HG03575 (cell line): ENCODE measurements around the gene CBX4.
"Not testable (repeated sequence)": the region's sequence is repeated elsewhere in the genome, so short reads cannot be mapped to it uniquely, and the experiment has no call there.

Experiments used
- ATAC-seq: cut with Tn5 transposase; IDR thresholded peaks from one replicate; pipeline ENCODE4 v1.9.1; 2021; ENCODE audit not compliant: unreplicated experiment, insufficient number of reproducible peaks, low FRiP score; ENCODE audit errors: extremely low read depth

CBX4 gene

GRCh38 chr17:79862238-79862637, 23.0 kb upstream of the CBX4 start:
- no peak for ATAC-seq

GRCh38 chr17:79861413-79862216, 22.4 kb upstream of the CBX4 start:
- no peak for ATAC-seq

- ATAC-seq: no peak
These were observed 20.7 kb upstream of the CBX4 start for GRCh38 chr17:79859676-79860615.

GRCh38 chr17:79857095-79857494, 17.9 kb upstream of the CBX4 start:
- ATAC-seq: no peak

- ATAC-seq: no peak
These were observed 16.3 kb upstream of the CBX4 start for GRCh38 chr17:79855331-79856124.

GRCh38 chr17:79854080-79855060, 15.1 kb upstream of the CBX4 start:
- ATAC-seq: no peak

- not testable (repeated sequence) for ATAC-seq
These were observed 13.9 kb upstream of the CBX4 start for GRCh38 chr17:79853168-79853567.

GRCh38 chr17:79852748-79853147, 13.5 kb upstream of the CBX4 start:
- no peak for ATAC-seq

- ATAC-seq: no peak
These were observed 12.2 kb upstream of the CBX4 start for GRCh38 chr17:79851461-79851817.

GRCh38 chr17:79850571-79851460, 11.6 kb upstream of the CBX4 start:
- ATAC-seq: no peak

GRCh38 chr17:79849953-79850352, 10.7 kb upstream of the CBX4 start:
- ATAC-seq: no peak

GRCh38 chr17:79848370-79848766, 9.1 kb upstream of the CBX4 start:
- no peak for ATAC-seq

- ATAC-seq: no peak
These were observed 8.6 kb upstream of the CBX4 start for GRCh38 chr17:79847698-79848369.

GRCh38 chr17:79845601-79845949, 6.3 kb upstream of the CBX4 start:
- no peak for ATAC-seq

GRCh38 chr17:79844869-79845600, 5.8 kb upstream of the CBX4 start:
- no peak for ATAC-seq
